Cardiac muscle cell (in vitro differentiated cells and primary cell): ENCODE results near the gene ARHGAP6. TPM values are rescaled to one million over a fixed set of nuclear protein-coding genes. Genes with fewer than 3 reads are reported as not detected.

ENCODE experiments used
- DNase-seq, 2 donors: peaks; one replicate each; pipeline versions ENCODE4 v3.0.0 to v3.0.0-alpha.2; 2010 to 2017; ENCODE audit warnings: low read depth in 1 of 2, low spot score in 1 of 2
- H3K27ac ChIP-seq: fragments of 200-600 bp; sonication (generic); 2 replicates; pipeline ENCODE4 v1.5.1; 2016
- H3K27me3 ChIP-seq: fragments of 200-600 bp; sonication (generic); 2 replicates; pipeline ENCODE4 v1.6.0; 2016; ENCODE audit warnings: control low read depth
- H3K36me3 ChIP-seq: fragments of 200-600 bp; sonication (generic); 2 replicates; pipeline ENCODE4 v1.5.1; 2016; ENCODE audit warnings: control low read depth
- H3K4me1 ChIP-seq: fragments of 200-600 bp; sonication (generic); 2 replicates; pipeline ENCODE4 v1.8.1; 2017; ENCODE audit warnings: low read depth, mild to moderate bottlenecking, mixed run types
- H3K4me3 ChIP-seq: fragments of 200-600 bp; sonication (generic); 2 replicates; pipeline ENCODE4 v1.5.1; 2016; ENCODE audit warnings: mild to moderate bottlenecking
- H3K9me3 ChIP-seq: fragments of 200-600 bp; sonication (generic); 2 replicates; pipeline ENCODE4 v1.5.1; 2017; ENCODE audit warnings: low read depth, mild to moderate bottlenecking, control low read depth
- CTCF ChIP-seq: IDR thresholded peaks from 2 replicates; pipeline ENCODE4 v1.5.1; 2012; ENCODE audit warnings: low read depth, mild to moderate bottlenecking, low read length
- polyA plus RNA-seq: library from polyadenylated mRNA; unstranded; fragments of >200 nt; fragmentation: Nextera tagmentation; extraction: Ambion mirVana; gene quantifications from 2 replicates; pipeline ENCODE4 v1.2.1, GENCODE V29; 2016
- total RNA-seq: library from RNA; depleted of rRNA; stranded (reverse); fragments of >200 nt; gene quantifications from 2 replicates; pipeline ENCODE4 v1.2.3, GENCODE V29; 2016

The ARHGAP6 gene
- total and polyA plus RNA-seq, 2 experiments from 2014 or later: 10.5 to 45.0 TPM

DNA sequence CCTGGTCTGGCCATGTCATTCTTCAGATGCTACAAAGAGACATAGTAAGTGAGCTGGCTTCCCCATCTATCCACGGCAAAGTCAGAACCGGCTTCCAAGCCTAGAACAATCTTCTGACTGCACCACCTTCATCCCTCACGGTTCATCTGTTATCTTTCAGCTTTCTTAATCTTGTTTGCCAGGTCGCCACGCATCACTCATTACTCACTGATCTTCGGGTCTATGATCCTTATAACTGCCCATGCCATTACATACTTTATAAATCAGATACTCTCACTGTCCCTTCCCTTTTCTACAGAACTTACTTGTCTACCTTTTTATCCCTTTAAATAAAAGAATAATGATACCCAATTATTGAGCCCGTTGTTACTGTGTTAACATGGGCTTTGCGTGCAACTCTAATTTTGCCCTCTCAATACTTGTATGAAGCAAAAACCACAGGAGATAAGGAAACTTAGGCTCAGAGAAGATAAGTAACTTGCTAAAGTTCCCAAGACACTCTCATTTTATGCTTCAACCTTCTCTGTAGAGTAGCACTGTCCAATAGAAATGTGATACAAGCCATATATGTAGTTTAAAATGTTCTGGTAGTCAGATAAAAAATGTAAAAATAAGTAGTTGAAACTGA lies 200.8 kb downstream of the ARHGAP6 start:
- no peak for TF ChIP-seq CTCF
- no peak overlapping the region for H3K4me3 ChIP-seq

GRCh38 chrX:11464380-11464779 lies 201.3 kb downstream of the ARHGAP6 start:
- no peak for TF ChIP-seq CTCF
- H3K36me3 ChIP-seq: no peaks in the 10 kb centered on the region
- H3K27me3 ChIP-seq: no peaks in the 10 kb centered on the region

More for the DNA sequence above, 200.8 kb downstream of the ARHGAP6 start:
- H3K27ac ChIP-seq: no peak overlapping the region
- no peaks in the 10 kb centered on the region for H3K9me3 ChIP-seq
- DNase-seq: no peak
- H3K4me1 ChIP-seq: peaks cover 9% of the 10 kb centered on the region
- no peaks in the 10 kb centered on the region for H3K27me3 ChIP-seq
- H3K36me3 ChIP-seq: no peaks in the 10 kb centered on the region

DNA sequence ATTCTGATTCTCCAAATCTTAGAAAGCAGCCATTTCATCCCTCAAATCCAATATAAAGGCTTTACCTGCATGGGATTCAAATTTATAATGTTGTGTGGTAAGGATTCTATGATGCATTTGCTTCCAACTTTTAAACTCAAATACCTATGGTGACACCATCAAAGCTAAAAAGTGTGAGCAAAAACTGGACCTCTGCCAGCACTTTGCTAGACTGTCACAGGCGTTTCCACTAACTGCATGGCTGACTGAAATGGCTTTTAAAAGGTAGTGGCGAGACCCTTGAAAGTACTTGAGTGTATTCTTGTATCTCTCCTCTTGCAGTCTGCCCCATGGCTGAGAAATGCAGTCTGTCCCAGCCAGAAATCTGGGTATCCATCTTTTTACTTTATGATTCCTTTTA lies 203.1 kb downstream of the ARHGAP6 start:
- Histone ChIP-seq H3K27me3 (no peaks in the 10 kb centered on the region), H3K36me3 (no peaks in the 10 kb centered on the region), H3K4me3 (no peak overlapping the region), H3K9me3 (no peaks in the 10 kb centered on the region), H3K27ac (no peak overlapping the region), H3K4me1 (peaks cover 9% of the 10 kb centered on the region)
- peak in 1 of 2 donors; percentile 46 for DNase-seq
- no peak for TF ChIP-seq CTCF

More at GRCh38 chrX:11464380-11464779, 201.3 kb downstream of the ARHGAP6 start:
- Histone ChIP-seq H3K4me3 (no peak overlapping the region), H3K27ac (no peak overlapping the region), H3K4me1 (peaks cover 9% of the 10 kb centered on the region), H3K9me3 (no peaks in the 10 kb centered on the region)
- no peak for DNase-seq

DNA sequence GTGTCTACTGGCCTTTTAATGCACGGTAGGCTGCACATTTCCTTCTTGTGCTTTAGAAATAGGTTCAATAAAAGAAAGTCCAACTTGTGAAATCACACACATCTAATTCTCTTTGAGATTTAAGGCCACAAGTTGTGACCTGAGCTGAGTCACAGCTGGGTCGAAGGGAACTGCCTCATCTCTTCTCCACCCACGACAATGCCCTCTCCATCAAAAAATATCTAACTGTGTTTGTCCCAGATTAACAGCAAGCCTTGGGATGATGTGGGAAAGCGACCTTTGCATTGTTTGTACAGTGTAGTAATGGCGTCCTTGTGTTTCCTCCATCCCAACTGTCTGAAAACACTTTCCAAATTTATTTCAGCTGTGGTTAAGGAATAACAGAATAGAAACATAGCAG lies 203.6 kb downstream of the ARHGAP6 start:
- DNase-seq: no peak
- Histone ChIP-seq H3K27ac (no peak overlapping the region), H3K4me1 (peaks cover 9% of the 10 kb centered on the region)

DNA sequence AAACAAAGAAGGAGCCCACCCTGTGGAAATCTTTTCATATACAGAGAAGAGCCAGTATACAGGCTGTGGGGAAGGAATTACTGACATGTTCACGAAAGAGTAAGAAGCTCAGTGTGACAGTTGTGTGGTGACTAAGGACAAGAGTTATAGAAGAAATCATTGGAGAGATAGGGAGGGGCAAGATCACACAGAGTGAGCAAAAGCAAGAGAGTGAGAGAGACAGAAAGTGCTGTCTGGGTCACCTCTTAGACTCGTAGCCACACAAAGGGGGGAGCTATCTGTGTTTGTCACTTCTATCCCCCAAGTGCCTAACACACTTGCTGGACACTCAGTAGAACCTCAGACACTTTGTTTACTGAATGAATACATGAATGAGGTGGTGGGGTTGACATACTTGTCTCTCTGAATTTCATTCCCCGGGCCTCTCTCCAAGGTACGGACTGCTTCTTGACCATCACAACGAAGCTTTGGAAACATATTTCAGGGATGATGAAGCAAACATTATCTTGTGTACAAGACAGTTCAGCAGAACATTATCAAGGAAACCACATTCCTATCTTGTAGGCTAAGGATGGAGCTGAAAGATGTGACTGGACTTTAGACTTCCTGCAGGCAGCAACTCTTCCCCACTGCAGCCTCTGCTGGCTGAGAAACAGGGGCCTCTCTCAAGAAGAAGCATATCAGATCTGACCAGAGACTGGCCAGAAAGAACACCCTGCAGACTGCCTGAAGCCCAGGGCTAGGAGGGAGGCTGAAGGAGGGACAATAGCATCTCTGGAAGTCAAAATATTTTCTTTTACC lies 204.3 kb downstream of the ARHGAP6 start:
- Histone ChIP-seq H3K27ac (no peak overlapping the region), H3K36me3 (no peaks in the 10 kb centered on the region), H3K4me3 (no peak overlapping the region), H3K4me1 (peaks cover 9% of the 10 kb centered on the region), H3K9me3 (no peaks in the 10 kb centered on the region), H3K27me3 (no peaks in the 10 kb centered on the region)
- DNase-seq: peak in 1 of 2 donors; percentile 81
- TF ChIP-seq CTCF: peak; percentile 7

More for the DNA sequence above, 203.6 kb downstream of the ARHGAP6 start:
- no peaks in the 10 kb centered on the region for H3K9me3 ChIP-seq
- H3K4me3 ChIP-seq: no peak overlapping the region
- no peaks in the 10 kb centered on the region for H3K27me3 ChIP-seq
- H3K36me3 ChIP-seq: no peaks in the 10 kb centered on the region
- TF ChIP-seq CTCF: no peak
